ENCODE measurements around the gene ATP4A.

ATP4A gene

GRCh38 chr19:35553385-35554000 lies 10.0 kb downstream of the ATP4A start:
- no peak overlapping the region for H3K27ac ChIP-seq (ENCODE audit: low read depth, low read length)
- H3K9ac ChIP-seq (ENCODE audit: low read length), result no peak overlapping the region
- H3K4me3 ChIP-seq (ENCODE audit: low read length), result no peak overlapping the region
- H3K36me3 ChIP-seq (ENCODE audit: control insufficient read depth, insufficient read depth, low read length), result no peaks in the 10 kb centered on the region
- H3K27me3 ChIP-seq (ENCODE audit: control insufficient read depth, insufficient read depth, low read length), result no peaks in the 10 kb centered on the region
- no peaks in the 10 kb centered on the region for H3K4me1 ChIP-seq (ENCODE audit: control insufficient read depth, insufficient read depth, low read length)

GRCh38 chr19:35552534-35553384 lies 10.7 kb downstream of the ATP4A start:
- Histone ChIP-seq H3K4me3 (ENCODE audit: low read length) (no peak overlapping the region), H3K36me3 (ENCODE audit: control insufficient read depth, insufficient read depth, low read length) (no peaks in the 10 kb centered on the region), H3K27ac (ENCODE audit: low read depth, low read length) (no peak overlapping the region), H3K27me3 (ENCODE audit: control insufficient read depth, insufficient read depth, low read length) (no peaks in the 10 kb centered on the region), H3K9ac (ENCODE audit: low read length) (no peak overlapping the region), H3K4me1 (ENCODE audit: control insufficient read depth, insufficient read depth, low read length) (no peaks in the 10 kb centered on the region)

GRCh38 chr19:35551091-35551810 lies 12.2 kb downstream of the ATP4A start:
- H3K27ac ChIP-seq (ENCODE audit: low read depth, low read length), result no peak overlapping the region
- H3K4me3 ChIP-seq (ENCODE audit: low read length), result no peak overlapping the region
- H3K36me3 ChIP-seq (ENCODE audit: control insufficient read depth, insufficient read depth, low read length), result peaks cover 7% of the 10 kb centered on the region
- no peaks in the 10 kb centered on the region for H3K27me3 ChIP-seq (ENCODE audit: control insufficient read depth, insufficient read depth, low read length)
- H3K9ac ChIP-seq (ENCODE audit: low read length), result no peak overlapping the region
- peaks cover 5% of the 10 kb centered on the region for H3K4me1 ChIP-seq (ENCODE audit: control insufficient read depth, insufficient read depth, low read length)

GRCh38 chr19:35549879-35550523 lies 13.5 kb downstream of the ATP4A start:
- Histone ChIP-seq H3K9ac (ENCODE audit: low read length) (no peak overlapping the region), H3K4me3 (ENCODE audit: low read length) (no peak overlapping the region), H3K27me3 (ENCODE audit: control insufficient read depth, insufficient read depth, low read length) (no peaks in the 10 kb centered on the region), H3K4me1 (ENCODE audit: control insufficient read depth, insufficient read depth, low read length) (peaks cover 8% of the 10 kb centered on the region), H3K36me3 (ENCODE audit: control insufficient read depth, insufficient read depth, low read length) (peaks cover 7% of the 10 kb centered on the region), H3K27ac (ENCODE audit: low read depth, low read length) (no peak overlapping the region)

GRCh38 chr19:35549174-35549788 lies 14.2 kb downstream of the ATP4A start:
- Histone ChIP-seq H3K27me3 (ENCODE audit: control insufficient read depth, insufficient read depth, low read length) (no peaks in the 10 kb centered on the region), H3K4me1 (ENCODE audit: control insufficient read depth, insufficient read depth, low read length) (peaks cover 13% of the 10 kb centered on the region), H3K36me3 (ENCODE audit: control insufficient read depth, insufficient read depth, low read length) (peaks cover 7% of the 10 kb centered on the region), H3K27ac (ENCODE audit: low read depth, low read length) (no peak overlapping the region), H3K9ac (ENCODE audit: low read length) (no peak overlapping the region), H3K4me3 (ENCODE audit: low read length) (no peak overlapping the region)

GRCh38 chr19:35546532-35546931 lies 16.9 kb downstream of the ATP4A start:
- no peak overlapping the region for H3K27ac ChIP-seq (ENCODE audit: low read depth, low read length)
- H3K27me3 ChIP-seq (ENCODE audit: control insufficient read depth, insufficient read depth, low read length), result no peaks in the 10 kb centered on the region
- H3K4me1 ChIP-seq (ENCODE audit: control insufficient read depth, insufficient read depth, low read length), result peaks cover 14% of the 10 kb centered on the region
- H3K36me3 ChIP-seq (ENCODE audit: control insufficient read depth, insufficient read depth, low read length), result peaks cover 7% of the 10 kb centered on the region
- H3K4me3 ChIP-seq (ENCODE audit: low read length), result peak overlapping the region; percentile 92
- H3K9ac ChIP-seq (ENCODE audit: low read length), result peak overlapping the region; percentile 77

GRCh38 chr19:35545855-35546381 lies 17.5 kb downstream of the ATP4A start:
- peak overlapping the region; percentile 77 for H3K9ac ChIP-seq (ENCODE audit: low read length)
- peak overlapping the region; percentile 82 for H3K27ac ChIP-seq (ENCODE audit: low read depth, low read length)
- H3K27me3 ChIP-seq (ENCODE audit: control insufficient read depth, insufficient read depth, low read length), result no peaks in the 10 kb centered on the region
- peaks cover 7% of the 10 kb centered on the region for H3K36me3 ChIP-seq (ENCODE audit: control insufficient read depth, insufficient read depth, low read length)
- H3K4me3 ChIP-seq (ENCODE audit: low read length), result peak overlapping the region; percentile 92
- peaks cover 14% of the 10 kb centered on the region for H3K4me1 ChIP-seq (ENCODE audit: control insufficient read depth, insufficient read depth, low read length)

- Histone ChIP-seq H3K27ac (ENCODE audit: low read depth, low read length) (peak within 1 kb of the TSS; percentile 82), H3K4me1 (ENCODE audit: control insufficient read depth, insufficient read depth, low read length) (peaks cover 14% of the 10 kb centered on the region), H3K4me3 (ENCODE audit: low read length) (peak within 1 kb of the TSS; percentile 92), H3K27me3 (ENCODE audit: control insufficient read depth, insufficient read depth, low read length) (no peaks in the 10 kb centered on the region), H3K9ac (ENCODE audit: low read length) (peak within 1 kb of the TSS; percentile 80), H3K36me3 (ENCODE audit: control insufficient read depth, insufficient read depth, low read length) (peaks cover 7% of the 10 kb centered on the region)
Measured at GRCh38 chr19:35545001-35545854, 18.2 kb downstream of the ATP4A start, which contains the start of gene TMEM147. TMEM147 (plus strand) TSS chr19:35545626; CDS start chr19:35545740, 114 bp downstream.

- H3K9ac ChIP-seq (ENCODE audit: low read length), result no peak overlapping the region
- peak overlapping the region; percentile 92 for H3K4me3 ChIP-seq (ENCODE audit: low read length)
- H3K27me3 ChIP-seq (ENCODE audit: control insufficient read depth, insufficient read depth, low read length), result no peaks in the 10 kb centered on the region
- H3K27ac ChIP-seq (ENCODE audit: low read depth, low read length), result no peak overlapping the region
- H3K4me1 ChIP-seq (ENCODE audit: control insufficient read depth, insufficient read depth, low read length), result peaks cover 14% of the 10 kb centered on the region
- H3K36me3 ChIP-seq (ENCODE audit: control insufficient read depth, insufficient read depth, low read length), result peaks cover 7% of the 10 kb centered on the region
Measured at GRCh38 chr19:35544110-35544802, 19.2 kb downstream of the ATP4A start.

GRCh38 chr19:35543280-35544109 lies 20.0 kb downstream of the ATP4A start:
- no peak overlapping the region for H3K9ac ChIP-seq (ENCODE audit: low read length)
- no peak overlapping the region for H3K27ac ChIP-seq (ENCODE audit: low read depth, low read length)
- no peaks in the 10 kb centered on the region for H3K27me3 ChIP-seq (ENCODE audit: control insufficient read depth, insufficient read depth, low read length)
- H3K4me3 ChIP-seq (ENCODE audit: low read length), result no peak overlapping the region
- peaks cover 14% of the 10 kb centered on the region for H3K4me1 ChIP-seq (ENCODE audit: control insufficient read depth, insufficient read depth, low read length)
- H3K36me3 ChIP-seq (ENCODE audit: control insufficient read depth, insufficient read depth, low read length), result peaks cover 7% of the 10 kb centered on the region

Measured in rectal smooth muscle tissue (tissue), 1 donor.